ENCODE measurements around the gene ANKRD37.

ANKRD37 gene

GRCh38 chr4:185421366-185422124, 24.9 kb downstream of the ANKRD37 start:
- Histone ChIP-seq H3K27me3 (replicated peaks) (no peaks in the 10 kb centered on the region), H3K36me3 (replicated peaks) (peaks cover 18% of the 10 kb centered on the region), H3K27ac (no peak overlapping the region), H3K4me3 (ENCODE audit: low read depth, low read length) (no peak overlapping the region)
- TF ChIP-seq, protein P1, sequence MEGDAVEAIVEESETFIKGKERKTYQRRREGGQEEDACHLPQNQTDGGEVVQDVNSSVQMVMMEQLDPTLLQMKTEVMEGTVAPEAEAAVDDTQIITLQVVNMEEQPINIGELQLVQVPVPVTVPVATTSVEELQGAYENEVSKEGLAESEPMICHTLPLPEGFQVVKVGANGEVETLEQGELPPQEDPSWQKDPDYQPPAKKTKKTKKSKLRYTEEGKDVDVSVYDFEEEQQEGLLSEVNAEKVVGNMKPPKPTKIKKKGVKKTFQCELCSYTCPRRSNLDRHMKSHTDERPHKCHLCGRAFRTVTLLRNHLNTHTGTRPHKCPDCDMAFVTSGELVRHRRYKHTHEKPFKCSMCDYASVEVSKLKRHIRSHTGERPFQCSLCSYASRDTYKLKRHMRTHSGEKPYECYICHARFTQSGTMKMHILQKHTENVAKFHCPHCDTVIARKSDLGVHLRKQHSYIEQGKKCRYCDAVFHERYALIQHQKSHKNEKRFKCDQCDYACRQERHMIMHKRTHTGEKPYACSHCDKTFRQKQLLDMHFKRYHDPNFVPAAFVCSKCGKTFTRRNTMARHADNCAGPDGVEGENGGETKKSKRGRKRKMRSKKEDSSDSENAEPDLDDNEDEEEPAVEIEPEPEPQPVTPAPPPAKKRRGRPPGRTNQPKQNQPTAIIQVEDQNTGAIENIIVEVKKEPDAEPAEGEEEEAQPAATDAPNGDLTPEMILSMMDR (IDR thresholded peaks at IDR 0.05; ENCODE audit: low read depth, low read length, missing control alignments): no peak
- peak; percentile 68 for DNase-seq
- in situ Hi-C loops (cut with HindIII; ENCODE audit: low pct_ligation_motif_present, low sequenced_read_pairs): no loop called here

DNA sequence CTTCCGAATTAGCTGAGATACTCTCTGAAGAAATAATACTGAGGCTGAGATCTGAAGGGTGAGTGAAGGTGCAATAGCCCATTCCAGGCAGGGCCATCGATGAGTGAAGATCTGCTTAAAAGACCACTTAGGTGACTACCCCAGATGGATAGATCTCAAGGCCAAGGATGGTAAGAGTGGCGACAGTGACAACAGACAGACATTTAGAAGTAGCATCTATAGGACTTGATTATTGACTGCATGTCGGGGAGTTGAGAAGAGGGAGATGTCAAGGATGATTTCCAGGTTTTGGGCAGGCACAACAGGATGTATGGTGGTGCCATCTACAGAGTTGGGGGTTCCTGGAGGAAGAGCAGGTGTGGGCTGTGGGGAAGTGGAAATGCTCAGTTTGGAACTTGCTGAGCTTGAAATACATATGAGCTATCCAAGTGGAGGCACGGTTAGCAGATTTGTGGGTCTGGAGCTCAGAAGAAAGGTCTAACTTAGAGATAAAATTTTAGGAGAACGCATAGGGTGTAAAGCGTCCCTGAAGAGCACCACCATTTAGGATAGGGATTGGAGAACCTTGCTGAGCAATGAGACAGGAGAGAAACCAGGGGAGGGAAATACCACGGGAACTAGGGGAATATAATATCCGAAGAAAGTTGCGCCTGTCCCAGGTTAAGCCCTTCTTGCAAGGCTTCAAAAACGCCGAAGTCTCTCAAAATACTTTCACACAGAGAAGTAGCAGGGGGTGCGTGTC, 28.4 kb downstream of the ANKRD37 start:
- Histone ChIP-seq H3K36me3 (replicated peaks) (no peaks in the 10 kb centered on the region), H3K4me3 (ENCODE audit: low read depth, low read length) (peak overlapping the region; percentile 92), H3K27me3 (replicated peaks) (no peaks in the 10 kb centered on the region), H3K27ac (peak overlapping the region; percentile 100)
- in situ Hi-C loops (cut with HindIII; ENCODE audit: low pct_ligation_motif_present, low sequenced_read_pairs): no loop called here
- TF ChIP-seq, protein P1 (IDR thresholded peaks at IDR 0.05; ENCODE audit: low read depth, low read length, missing control alignments): no peak
- no peak for DNase-seq

DNA sequence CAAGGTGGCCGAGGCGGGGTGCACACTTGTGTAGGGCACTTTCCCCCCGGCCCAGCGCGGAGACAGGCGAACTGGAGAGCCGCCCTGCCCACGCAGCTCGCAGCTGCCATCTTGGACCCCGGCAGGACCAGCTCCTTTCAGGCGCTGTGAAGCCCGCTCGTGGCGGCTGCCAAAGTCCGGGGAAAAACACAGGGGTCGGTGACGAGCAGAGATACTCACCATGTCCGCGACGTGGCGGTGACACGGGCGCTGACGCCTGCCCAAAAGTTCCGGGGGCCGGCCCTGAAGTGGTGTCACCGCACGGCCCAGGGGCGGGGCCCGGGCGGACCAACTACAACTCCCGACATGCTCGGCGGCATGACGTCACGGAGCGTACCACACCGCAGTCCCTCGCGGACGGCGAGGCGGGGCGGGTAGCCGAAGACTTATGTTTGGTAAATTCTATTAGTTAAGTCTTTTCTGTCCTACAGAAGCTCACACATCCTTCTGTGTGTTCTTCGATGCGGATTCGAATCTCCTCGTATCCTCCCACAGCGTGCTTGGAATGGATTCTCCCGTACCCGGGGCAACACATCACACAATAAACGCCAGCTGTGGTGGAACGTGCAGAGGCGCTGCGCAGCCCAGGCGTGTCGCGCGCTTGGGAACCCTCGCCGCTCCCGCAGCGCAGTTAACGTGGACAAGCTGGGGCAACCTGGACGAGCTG, 29.2 kb downstream of the ANKRD37 start, which contains the start of gene UFSP2:
Gene UFSP2 (minus strand): TSS at position 318 of the 706 bp plus-strand sequence. CDS start 96 bp downstream, at position 222.
- peak within 1 kb of the TSS; percentile 92 for H3K4me3 ChIP-seq (ENCODE audit: low read depth, low read length)
- TF ChIP-seq, protein P1 (IDR thresholded peaks at IDR 0.05; ENCODE audit: low read depth, low read length, missing control alignments): no peak
- in situ Hi-C loops (cut with HindIII; ENCODE audit: low pct_ligation_motif_present, low sequenced_read_pairs): no loop called here
- H3K36me3 ChIP-seq (replicated peaks): no peaks in the 10 kb centered on the region
- H3K27me3 ChIP-seq (replicated peaks): no peaks in the 10 kb centered on the region
- DNase-seq: peak; percentile 81
- peak within 1 kb of the TSS; percentile 100 for H3K27ac ChIP-seq

DNA sequence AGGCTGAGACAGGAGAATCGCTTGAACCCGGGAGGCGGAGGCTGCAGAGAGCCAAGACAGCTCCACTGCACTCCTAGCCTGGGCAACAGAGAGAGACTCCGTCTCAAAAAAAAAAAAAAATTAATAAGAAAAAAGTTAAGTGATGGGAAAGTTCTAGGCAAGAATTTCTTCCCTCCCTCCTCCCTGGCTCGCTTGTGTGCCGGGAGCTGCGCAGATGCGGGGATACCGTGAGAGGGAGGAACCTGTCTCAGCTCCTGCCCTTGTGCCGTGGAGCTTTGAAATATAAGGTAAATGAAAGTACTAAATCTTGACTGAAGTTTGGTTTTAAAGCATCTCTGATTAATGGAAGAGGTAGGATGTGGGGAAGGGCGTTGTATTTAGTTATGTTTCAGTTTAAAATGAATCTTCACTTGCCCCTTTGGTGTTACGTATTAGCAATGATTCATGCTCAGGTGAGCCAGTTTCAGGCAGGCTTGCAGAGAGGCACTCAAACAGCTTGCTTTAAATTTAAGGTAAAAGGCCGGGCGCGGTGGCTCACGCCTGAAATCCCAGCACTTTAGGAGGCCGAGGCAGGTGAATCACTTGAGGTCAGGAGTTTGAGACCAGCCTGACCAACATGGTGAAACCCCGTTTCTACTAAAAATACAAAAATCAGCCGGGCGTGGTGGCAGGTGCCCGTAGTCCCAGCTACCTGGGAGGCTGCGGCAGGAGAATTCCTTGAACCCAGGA, 30.5 kb downstream of the ANKRD37 start:
- in situ Hi-C loops (cut with HindIII; ENCODE audit: low pct_ligation_motif_present, low sequenced_read_pairs): no loop called here
- TF ChIP-seq, protein P1 (IDR thresholded peaks at IDR 0.05; ENCODE audit: low read depth, low read length, missing control alignments): no peak
- Histone ChIP-seq H3K4me3 (ENCODE audit: low read depth, low read length) (no peak overlapping the region), H3K36me3 (replicated peaks) (no peaks in the 10 kb centered on the region), H3K27me3 (replicated peaks) (no peaks in the 10 kb centered on the region), H3K27ac (no peak overlapping the region)
- DNase-seq: no peak

GRCh38 chr4:185429660-185430059, 33.0 kb downstream of the ANKRD37 start:
- Histone ChIP-seq H3K4me3 (ENCODE audit: low read depth, low read length) (no peak overlapping the region), H3K27ac (no peak overlapping the region), H3K27me3 (replicated peaks) (no peaks in the 10 kb centered on the region), H3K36me3 (replicated peaks) (no peaks in the 10 kb centered on the region)
- in situ Hi-C loops (cut with HindIII; ENCODE audit: low pct_ligation_motif_present, low sequenced_read_pairs): no loop called here
- DNase-seq: no peak
- TF ChIP-seq, protein P1 (IDR thresholded peaks at IDR 0.05; ENCODE audit: low read depth, low read length, missing control alignments): no peak
